H1 (cell line): Measurements from ENCODE around the gene MBOAT1. TPM values are rescaled to one million over a fixed set of nuclear protein-coding genes. Genes with fewer than 3 reads are reported as not detected.

ENCODE experiments used
- CHD7 ChIP-seq: fragments of 300-600 bp; sonication (generic); IDR thresholded peaks from 2 replicates; pipeline ENCODE4 v1.7.1; 2012; ENCODE audit warnings: low read length, moderate library complexity, mild to moderate bottlenecking, inconsistent platforms; ENCODE audit not compliant: insufficient replicate concordance
- NRF1 ChIP-seq: IDR thresholded peaks from 2 replicates; pipeline ENCODE4 v1.6.1; 2011; ENCODE audit warnings: mild to moderate bottlenecking, low read depth, low read length, improper control_type of control experiment
- ZNF274 ChIP-seq: IDR thresholded peaks from 2 replicates; pipeline ENCODE4 v1.7.0; 2012; ENCODE audit warnings: low read length, borderline replicate concordance; ENCODE audit errors: extremely low read depth
- polyA plus RNA-seq, 7 experiments: library from polyadenylated mRNA; depleted of rRNA in 3 of 7; stranded (reverse) in 5 of 7; unstranded in 2 of 7; fragments of >200 nt in 5 of 7; fragments of 200-250 nt in 2 of 7; gene quantifications; 1 replicate in 5 of 7; 2 replicates in 1 of 7; 4 replicates in 1 of 7; pipeline versions ENCODE4 v1.2.1 to v1.2.3, GENCODE V29; 2011 to 2013; ENCODE audit warnings: missing spikeins in 2 of 7, mixed read lengths in 2 of 7
- total RNA-seq: library from RNA; stranded (reverse); fragmentation: NEBNext Ultra II Directional; extraction: Animal tissue kit (Norgen Biotek cat#: 25700); gene quantifications from 2 replicates; pipeline ENCODE4 v1.2.1, GENCODE V29; 2021

The MBOAT1 gene
- total and polyA plus RNA-seq, 2 of the 8 experiments (the other 6 are each of a cell fraction or from before 2014, with no cell fraction given), result 4.9 to 19.5 TPM

- no peak for TF ChIP-seq CHD7
- TF ChIP-seq NRF1, result no peak
- no peak for TF ChIP-seq ZNF274
These were observed 92.8 kb downstream of the MBOAT1 start (continued) for GRCh38 chr6:20119485-20119884.
